ENCODE data around the gene CEP112.

DNA sequence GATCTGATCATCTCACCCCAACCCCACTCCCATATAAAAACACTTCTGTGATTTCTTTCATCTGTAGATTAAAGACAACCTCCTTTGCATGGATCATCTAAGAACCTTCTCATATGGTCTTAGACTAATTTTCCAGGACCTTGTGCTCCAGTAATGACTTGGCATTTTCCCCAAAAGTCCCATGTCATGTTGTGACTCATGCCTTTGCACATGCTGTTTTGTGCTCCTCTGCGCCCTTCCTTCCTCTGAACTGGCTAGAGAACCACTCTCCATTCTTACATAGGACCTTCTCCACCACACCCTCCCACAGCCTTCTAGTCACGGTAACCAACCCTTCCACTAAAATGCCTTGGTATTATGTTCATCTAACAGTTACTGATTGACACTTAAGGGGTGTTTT lies 531.0 kb downstream of the CEP112 start:
- TF ChIP-seq, protein P1, sequence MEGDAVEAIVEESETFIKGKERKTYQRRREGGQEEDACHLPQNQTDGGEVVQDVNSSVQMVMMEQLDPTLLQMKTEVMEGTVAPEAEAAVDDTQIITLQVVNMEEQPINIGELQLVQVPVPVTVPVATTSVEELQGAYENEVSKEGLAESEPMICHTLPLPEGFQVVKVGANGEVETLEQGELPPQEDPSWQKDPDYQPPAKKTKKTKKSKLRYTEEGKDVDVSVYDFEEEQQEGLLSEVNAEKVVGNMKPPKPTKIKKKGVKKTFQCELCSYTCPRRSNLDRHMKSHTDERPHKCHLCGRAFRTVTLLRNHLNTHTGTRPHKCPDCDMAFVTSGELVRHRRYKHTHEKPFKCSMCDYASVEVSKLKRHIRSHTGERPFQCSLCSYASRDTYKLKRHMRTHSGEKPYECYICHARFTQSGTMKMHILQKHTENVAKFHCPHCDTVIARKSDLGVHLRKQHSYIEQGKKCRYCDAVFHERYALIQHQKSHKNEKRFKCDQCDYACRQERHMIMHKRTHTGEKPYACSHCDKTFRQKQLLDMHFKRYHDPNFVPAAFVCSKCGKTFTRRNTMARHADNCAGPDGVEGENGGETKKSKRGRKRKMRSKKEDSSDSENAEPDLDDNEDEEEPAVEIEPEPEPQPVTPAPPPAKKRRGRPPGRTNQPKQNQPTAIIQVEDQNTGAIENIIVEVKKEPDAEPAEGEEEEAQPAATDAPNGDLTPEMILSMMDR (IDR thresholded peaks at IDR 0.05): no peak
- no peak for TF ChIP-seq STAT6 (CRISPR knock-in tag; conservative IDR thresholded peaks at IDR 0.05; ENCODE audit: low read depth)
- TF ChIP-seq FOXP1 (CRISPR knock-in tag; IDR thresholded peaks at IDR 0.05; ENCODE audit: borderline replicate concordance): no peak
- TF ChIP-seq ELF4 (CRISPR knock-in tag; IDR thresholded peaks at IDR 0.05; ENCODE audit: low read depth): no peak
- no peak for TF ChIP-seq NR3C1 (CRISPR knock-in tag; conservative IDR thresholded peaks at IDR 0.05; ENCODE audit: low read depth)
- TF ChIP-seq CREB1 (CRISPR knock-in tag; IDR thresholded peaks at IDR 0.05): no peak
- TF ChIP-seq CBFB (CRISPR knock-in tag; IDR thresholded peaks at IDR 0.05; ENCODE audit: low read depth): no peak
- no peak for TF ChIP-seq CREM (CRISPR knock-in tag; IDR thresholded peaks at IDR 0.05)
- TF ChIP-seq SP1 (CRISPR knock-in tag; conservative IDR thresholded peaks at IDR 0.05): no peak

Measured in WTC11 (cell line).